ENCODE results near the gene TUBB4A.
"Not testable (repeated sequence)": the region's sequence is repeated elsewhere in the genome, so short reads cannot be mapped to it uniquely, and the experiment has no call there.

Gene TUBB4A
- total RNA-seq, result 0.40 to 0.62 reads per million in 2 donors

DNA sequence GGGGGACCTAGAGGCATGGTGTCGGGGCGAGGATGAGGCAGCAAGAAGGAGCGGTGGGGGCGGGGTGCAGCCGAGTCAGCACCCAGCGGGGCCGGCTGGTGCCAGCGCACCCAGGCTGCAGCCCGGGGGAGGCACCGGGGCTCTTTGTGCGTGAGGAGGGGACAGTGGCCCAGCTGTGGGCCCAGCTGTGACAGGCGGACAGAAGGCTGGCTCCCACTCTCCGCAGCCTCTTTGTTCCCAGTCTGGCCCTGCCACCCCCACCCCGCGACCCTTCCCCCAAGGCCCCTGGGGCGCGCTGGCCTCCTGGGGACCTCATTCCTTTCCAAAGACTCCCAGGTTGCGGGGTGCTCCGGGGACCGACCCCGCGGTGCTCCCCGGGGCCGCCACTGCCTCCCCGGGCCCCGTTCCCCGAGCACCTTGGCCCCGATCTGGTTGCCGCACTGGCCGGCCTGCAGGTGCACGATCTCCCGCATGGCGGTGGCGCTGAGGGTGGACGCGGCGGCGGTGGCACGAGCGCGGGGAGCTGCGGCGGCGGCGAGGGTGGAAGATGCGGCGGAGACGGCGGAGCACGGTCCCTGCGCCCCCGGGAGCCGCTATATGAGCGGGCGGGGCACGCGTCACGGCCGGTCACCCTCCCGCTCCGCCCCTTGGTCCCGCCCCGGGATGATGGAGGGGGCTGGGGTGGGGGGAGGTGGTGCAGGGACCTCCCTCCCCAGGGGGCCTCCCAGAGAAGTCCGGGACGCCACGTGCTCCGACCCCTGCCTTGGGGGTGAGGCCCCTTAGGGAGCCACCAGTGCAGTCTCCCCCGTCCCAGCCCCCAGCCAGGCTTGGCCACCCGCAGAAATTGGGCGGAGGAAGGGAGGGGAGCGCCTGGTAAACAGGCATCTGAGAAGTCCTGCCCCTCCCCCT, at the start of gene TUBB4A:
TUBB4A (minus strand) TSS at position 570 of the 909 bp plus-strand sequence; CDS start at position 473, 97 bp downstream.
- DNase-seq, result peak in 2 of 5 experiments; percentile 19 to 74

DNA sequence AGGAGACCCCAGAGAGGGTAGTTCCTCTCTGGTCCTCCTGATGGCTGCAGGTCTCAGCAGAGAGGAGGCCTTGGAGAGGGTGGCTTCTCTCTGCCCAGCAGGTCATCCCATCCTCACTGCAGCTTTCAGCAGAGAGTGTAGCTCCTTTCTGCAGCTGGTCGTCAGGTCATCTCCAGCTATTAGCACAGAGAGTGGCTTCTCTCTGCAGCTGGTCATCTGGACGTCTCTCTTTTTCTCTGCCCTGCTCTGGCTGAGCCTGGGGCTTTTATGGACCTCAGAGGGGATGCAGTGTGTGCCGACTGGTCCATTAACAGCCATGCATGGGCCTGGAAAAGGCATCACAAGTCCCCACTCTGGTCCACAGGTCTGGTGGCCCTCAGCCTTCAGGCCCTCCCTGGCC, 49.0 kb upstream of the TUBB4A start:
- DNase-seq, result no peak

DNA sequence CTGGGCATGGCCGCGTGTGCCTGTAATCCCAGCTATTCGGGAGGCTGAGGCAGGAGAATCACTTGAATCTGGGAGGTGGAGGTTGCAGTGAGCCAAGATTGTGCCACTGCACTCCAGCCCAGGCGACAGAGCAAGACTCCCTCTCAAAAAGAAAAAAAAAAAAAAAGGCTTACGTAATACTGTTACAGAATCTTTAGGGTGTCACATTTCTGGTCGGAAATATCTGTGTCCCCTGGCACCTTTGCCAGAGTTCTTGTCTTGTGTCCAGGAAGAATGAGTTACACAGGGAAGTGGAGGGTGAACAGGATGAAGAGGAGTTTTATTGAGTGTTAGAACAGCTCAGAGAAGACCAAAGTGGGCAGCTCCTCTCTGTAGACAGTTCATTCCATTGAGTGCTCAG, 48.6 kb upstream of the TUBB4A start:
- DNase-seq, result not testable (repeated sequence)

DNA sequence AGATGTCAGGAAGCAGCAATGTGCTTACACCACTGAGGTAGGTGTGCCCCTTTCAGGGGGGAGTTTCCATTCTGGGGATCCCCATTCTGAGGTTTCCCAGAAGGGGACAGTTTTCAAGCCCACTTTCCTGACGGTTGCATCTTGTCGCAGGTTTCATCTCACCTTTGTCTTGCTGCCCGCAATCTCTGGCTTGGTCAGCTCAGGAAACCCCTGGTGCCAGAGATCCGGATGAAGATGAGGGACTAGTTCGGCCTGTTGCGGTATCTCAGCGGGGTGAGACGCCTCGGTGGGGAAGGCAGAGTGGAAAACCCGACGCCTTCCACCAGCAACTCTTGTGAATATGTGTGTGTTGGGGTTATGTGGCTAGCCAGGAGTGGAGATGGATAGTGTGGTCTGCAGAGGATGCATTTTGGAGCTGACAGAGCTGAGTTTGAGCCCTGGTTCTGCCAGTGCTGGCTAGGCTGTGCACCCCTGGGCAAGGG, 41.8 kb upstream of the TUBB4A start:
- peak in 1 of 5 experiments; percentile 32 for DNase-seq

DNA sequence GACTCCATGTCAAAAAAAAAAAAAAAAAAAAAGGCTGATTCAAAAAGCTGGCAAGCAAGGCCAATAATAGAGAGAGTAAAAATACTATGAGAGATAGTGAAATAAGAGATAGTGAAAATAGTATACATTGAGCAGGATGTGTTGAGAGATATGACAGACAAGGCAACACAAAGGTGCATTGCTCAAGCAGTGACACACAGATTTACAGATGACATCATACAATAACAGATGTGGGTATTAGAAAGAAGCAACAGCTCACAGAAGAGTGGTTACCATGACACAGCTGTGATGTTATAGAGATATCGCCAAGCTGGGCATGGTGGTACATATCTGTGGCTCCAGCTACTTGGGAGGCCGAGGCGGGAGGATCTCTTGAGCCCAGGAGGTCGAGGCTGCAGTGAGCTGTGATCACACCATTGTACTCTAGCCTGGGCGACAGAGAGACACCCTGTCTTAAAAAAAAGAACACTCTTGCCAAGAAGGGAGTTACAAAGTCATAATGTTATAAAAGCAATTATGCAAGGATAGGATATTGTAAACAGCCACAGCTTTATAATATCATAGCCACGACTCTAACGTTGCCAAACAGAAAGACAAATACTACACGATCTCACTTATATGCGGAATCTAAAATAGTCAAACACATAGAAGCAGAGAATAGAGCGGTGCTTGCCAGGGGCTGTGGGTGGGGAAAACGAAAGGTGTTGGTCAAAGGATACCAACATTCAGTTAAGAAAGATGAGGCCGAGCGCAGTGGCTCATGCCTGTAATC, 39.0 kb upstream of the TUBB4A start:
- peak in 1 of 5 experiments; percentile 43 for DNase-seq

DNA sequence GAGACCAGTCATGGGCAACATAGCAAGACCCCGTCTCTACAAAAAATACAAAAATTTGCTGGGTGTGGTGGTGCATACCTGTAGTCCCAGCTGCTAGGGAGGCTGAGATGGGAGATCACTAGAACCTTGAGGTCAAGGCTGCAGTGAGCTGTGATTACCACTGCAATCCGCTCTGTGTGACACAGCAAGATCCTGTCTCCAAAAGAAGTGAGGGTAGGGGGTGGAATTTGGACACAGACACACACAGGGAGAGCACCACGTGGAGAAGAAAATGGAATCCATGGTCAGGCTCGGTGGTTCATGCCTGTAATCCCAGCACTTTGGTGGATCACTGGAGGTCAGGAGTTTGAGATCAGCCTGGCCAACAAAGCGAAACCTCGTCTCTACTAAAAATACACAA, 37.4 kb upstream of the TUBB4A start:
- DNase-seq, result no peak

DNA sequence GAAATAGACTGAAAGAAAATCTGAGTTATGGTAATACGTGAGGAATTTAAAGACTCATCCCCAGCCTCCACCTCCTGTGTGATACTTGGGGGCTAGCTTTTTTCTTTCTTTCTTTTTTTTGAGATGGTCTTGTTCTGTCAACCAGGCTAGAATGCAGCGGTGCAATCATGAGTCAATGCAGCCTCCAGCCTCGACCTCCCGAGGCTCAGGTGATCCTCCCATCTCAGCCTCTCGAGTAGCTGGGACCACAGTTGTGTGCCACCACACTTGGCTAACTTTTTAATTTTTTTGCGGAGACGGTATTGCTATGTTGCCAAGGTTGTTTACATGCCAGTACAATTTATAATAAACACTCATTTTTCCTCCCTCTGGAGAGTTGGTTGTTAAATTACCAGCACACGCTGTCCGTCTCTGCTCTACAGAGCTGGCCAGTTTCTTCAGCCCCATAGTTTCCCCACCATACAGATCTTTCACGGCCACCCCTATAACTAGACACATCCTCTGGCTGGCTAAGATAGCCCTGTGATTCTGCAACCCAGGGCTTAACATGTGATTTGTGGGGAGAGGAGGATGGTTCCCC, 33.5 kb upstream of the TUBB4A start:
- no peak for DNase-seq

DNA sequence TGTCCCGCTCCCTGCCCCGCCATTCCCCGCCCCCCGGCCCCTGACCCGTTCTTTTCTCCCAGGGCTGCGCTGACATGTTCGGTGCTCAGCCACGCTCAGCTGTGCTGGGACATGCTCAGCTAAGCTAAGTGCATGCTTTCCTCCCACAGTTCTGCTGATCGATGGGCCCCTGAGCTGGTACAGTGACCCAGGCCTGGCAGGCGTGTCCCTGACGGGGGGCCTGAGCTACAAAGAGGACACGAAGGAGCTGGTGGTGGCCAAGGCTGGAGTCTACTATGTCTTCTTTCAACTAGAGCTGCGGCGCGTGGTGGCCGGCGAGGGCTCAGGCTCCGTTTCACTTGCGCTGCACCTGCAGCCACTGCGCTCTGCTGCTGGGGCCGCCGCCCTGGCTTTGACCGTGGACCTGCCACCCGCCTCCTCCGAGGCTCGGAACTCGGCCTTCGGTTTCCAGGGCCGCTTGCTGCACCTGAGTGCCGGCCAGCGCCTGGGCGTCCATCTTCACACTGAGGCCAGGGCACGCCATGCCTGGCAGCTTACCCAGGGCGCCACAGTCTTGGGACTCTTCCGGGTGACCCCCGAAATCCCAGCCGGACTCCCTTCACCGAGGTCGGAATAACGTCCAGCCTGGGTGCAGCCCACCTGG, 32.5 kb upstream of the TUBB4A start:
- no peak for DNase-seq

DNA sequence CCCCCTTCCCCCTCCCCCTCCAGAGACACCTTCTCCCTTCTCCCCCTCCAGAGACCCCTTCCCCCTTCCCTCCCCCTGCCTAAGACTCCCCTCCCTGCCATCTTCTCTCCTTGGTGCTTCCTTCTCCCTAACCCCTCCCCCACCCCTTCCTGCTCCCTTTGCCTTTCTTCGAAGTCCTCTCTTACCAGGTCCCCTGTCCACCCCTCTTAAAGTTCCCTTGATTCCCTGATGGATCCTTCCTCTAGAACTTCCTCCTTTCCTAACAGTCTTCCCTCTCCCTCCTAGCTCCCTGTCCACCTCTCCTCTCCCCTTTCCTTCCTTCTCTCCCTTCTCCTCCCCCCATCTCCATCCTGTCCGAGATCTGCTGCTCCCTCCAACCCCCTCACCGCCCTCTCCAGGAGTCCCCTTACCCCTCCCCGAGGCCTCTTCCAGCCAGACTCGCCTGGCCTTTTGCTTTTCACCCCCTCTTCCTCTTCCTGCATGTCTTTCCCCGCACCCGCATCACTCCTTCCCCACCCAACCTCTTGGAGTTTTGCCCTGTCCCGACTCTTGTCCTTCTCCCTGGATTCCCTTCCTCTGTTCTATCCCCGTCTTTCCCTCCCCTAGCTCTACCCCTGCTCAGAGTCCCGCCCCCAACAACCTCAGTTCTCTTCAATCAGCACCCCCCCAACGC, 31.8 kb upstream of the TUBB4A start:
- DNase-seq, result no peak

DNA sequence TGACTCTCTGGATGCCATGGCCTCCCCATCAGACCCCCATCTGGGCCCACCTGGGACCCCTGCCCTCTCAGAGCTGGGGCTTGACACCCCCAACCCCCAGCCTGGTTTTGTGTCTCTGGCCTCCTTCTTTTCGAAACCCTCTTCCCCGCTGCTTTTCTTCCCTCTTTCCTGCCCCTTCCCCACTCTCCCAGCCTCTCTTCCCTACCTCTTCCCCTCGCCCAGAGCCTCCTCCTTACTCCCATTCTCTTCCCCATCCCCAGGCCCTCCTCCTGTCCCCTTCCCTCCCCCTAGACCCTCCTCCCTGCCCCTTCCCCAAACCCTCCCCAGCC, 30.9 kb upstream of the TUBB4A start:
- DNase-seq, result no peak

DNA sequence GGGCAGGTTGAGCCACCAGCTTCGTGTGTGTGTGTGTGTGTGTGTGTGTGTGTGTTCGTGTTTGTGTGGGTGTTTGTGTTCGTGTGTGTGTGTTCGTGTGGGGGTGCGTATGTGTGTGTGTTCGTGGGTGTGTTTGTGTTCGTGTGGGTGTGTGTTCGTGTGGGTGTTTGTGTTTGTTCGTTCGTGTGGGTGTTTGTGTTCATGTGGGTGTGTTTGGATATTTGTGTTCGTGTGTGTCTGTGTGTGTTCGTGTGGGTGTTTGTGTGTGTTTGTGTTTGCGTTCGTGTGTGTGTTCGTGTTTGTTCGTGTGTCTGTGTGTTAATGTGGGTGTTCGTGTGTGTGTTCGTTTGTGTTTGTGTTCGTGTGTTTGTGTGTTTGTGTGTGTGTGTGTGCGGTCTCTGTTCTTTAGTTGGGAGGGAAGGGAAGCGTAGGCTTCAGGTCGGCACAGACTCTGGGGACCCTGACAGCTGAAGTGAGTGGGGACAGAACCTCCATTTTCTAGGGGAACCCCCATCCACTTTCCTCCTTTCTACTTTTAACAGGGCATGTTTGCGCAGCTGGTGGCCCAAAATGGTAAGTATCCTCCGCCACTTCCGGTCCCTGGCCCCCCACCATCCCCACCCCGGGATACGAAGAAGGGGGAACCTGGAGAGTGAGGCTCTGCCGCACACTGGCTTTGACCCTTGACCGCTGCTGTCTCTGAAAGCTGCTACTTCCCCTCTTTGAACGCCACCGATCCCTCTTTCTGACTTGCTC, 30.3 kb upstream of the TUBB4A start:
- DNase-seq, result peak in 1 of 5 experiments; percentile 65

DNA sequence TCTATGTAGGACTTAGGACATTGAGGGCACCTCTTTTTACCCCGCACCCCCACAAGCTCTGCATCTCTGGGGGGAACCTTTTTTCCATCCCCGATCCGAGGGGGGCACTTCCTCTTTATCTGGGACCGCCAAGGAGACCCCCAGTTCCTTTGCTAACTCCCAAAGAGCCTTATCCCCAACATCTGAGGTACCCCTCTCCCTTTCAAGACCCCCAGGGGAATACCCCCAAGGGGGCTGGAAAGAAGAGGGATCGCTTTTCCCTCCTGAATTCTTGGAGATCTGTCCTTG, 29.8 kb upstream of the TUBB4A start:
- no peak for DNase-seq

DNA sequence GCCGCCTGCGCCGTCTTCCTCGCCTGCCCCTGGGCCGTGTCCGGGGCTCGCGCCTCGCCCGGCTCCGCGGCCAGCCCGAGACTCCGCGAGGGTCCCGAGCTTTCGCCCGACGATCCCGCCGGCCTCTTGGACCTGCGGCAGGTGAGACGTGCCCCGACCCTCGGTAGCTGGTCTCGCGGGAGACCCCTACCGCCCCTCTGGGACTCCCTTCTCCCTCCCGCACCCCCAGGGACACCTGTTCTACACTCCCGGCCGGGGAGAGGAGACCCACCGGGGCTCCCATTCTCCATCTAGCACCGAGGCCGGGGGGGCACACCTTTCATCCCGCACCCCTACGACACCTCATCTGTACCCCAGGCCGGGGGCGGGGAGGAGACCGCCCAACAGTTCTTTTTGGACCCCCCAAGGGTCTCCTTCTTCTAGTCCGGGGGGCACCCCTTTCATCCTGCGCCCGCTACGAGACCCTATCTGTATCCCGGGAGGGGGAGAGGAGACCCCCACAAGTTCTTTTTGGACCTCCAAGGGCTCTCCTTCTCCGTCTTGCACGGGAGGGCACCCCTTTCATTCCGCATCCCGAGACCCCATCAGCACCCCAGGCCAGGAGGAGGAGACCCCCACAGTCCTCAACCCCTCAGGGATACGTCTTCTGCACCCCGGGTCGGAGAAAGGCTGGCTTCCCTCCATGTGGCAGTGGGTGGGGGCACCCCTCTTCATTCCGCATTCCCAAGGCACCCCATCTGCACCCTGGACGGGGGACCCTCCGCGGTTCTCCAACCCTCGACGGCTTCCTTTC, 29.2 kb upstream of the TUBB4A start:
- no peak for DNase-seq

DNA sequence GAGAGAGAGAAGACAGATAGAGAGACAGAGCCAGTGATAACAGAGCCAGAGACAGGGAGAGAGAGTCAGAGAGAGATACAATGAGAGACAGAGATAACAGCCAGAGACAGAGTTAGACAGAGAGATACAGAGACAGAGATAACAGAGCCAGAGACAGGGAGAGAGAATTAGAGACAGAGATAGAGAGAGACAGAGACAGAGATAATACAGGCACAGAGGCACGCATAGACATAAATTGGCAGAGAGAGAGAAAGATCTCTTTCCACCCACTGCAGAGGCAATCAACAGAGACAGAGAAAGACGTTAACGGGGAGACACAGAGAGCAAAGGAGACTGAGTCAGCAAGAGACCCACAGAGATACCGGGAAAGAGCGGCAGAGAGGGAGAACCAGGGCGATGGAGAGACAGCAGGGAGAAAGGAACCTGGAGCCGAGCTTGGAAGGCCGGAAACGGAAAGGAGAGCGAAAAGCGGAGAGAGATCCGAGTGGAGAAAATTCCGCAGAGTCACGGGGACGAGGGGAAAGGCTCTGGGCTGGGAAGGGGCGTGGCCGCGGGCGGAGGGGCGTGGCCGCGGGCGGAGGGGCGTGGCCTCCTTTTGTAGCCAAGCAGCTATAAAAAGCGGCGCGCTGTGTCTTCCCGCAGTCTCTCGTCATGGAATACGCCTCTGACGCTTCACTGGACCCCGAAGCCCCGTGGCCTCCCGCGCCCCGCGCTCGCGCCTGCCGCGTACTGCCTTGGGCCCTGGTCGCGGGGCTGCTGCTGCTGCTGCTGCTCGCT, 28.5 kb upstream of the TUBB4A start, which contains the start of gene TNFSF9:
TNFSF9 (plus strand) TSS at position 641 of the 777 bp plus-strand sequence; CDS start at position 652, 11 bp downstream.
- DNase-seq, result peak; percentile 71 to 83 (median 76)

DNA sequence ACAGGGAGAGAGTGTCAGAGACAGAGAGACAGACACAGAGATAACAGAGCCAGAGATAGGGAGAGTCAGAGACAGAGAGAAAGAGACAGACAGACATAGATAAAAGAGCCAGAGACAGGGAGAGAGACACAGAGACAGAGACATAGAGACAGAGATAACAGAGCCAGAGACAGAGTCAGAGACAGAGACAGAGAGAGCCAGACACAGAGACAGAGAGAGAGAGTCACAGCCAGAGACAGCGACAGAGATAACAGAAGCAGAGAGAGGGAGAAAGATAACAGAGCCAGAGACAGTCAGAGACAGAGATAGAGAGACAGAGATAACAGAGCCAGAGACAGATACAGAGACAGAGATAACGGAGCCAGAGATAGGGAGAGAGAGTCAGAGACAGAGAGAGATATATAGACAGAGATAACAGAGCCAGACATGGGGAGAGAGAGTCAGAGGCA, 27.9 kb upstream of the TUBB4A start:
- DNase-seq, result no peak

DNA sequence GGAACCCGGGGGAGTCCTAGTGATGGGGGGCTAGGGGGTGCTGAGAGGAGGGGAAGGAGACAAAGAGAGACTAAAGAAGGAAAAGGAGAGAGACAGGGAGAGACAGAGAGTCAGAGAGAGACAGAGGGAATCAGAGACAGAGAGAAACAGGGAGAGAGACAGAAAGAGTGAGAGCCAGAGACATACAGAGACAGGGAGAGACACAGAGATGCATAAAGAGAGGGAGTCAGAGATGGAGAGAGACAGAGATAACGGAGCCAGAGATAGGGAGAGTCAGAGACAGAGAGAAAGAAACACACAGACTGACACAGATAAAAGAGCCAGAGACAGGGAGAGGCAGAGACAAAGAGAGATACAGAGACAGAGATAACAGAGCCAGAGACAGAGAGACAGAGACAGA, 27.2 kb upstream of the TUBB4A start:
- DNase-seq, result no peak

DNA sequence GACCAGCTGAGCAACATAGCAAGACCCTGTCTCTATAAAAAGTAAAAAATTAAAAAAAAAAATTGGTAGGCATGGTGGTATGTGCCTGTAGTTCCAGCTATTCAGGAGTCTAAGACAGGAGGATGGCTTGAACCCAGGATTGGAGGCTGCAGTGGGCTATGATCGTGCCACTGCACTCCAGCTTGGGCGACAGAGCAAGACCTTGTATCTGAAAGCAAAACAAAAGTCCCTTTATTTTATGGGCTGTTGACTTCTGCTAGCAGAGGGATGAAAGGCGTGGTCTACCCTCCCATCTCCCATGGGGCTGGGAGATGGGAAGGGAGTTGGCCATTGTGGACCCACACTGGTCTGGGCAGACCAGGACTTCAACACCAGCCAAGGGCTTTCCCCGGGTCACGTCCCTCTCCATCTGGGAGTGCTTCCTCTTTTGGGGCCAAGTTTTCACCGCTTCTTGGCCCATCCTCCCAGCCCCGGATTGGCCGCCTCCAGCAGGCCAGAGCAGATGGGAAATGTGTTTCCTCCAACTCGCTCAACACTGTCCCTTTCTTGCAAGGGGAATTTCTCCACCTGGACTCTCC, 26.5 kb upstream of the TUBB4A start:
- no peak for DNase-seq

DNA sequence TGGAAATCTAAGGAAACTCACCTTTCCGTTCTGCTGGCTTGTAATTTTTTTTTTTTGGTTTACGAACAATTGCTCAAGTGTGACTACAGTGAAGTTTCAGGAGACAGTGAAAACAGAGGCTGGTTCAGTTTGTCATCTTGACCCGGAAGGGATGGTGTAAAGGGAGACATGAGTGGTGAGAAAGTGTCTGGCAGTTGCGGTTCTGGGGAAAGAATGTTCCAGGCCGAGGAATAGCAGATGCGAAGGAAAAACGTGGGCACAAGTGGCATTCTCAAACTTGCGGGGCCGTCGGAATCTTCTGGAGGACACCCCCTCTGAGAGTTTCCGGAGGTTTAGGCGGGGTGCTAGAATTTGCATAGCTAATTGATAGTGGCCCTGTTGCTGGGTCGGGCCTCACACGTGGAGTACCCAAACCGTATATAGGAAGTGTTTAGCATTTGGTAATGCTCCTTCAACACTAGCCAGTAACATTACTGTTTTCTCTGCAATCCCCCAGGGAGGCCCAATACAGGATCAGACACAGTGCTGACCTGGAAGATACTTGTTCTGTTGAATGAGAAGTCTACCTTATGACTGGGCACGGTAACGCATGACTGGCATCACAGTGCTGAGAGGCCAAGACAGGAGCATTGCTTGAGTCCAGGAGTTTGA, 25.9 kb upstream of the TUBB4A start:
- no peak for DNase-seq

DNA sequence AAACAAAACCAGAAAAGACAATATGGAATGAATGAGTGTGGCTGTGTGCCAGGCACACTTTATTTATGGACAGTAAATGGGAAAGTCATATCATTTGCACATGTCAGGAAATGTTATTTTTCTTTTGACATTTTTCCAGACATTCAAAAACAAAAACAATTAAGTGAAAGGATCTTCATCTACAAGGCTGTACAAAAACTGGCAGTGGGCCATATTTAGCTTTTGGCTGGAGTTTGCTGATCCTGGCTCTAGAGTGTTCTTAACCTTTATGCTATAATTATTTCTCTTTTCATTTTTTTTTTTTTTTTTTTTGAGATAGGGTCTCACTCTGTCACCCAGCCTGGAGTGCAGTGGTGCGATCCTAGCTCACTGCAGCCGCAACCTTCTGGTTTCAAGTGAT, 22.2 kb upstream of the TUBB4A start:
- no peak for DNase-seq

Data from T-helper 2 cell (primary cell).